Retina (tissue), 1 donor: Measurements from ENCODE around the gene TAOK1.
A peak's percentile ranks its signal among the peaks of the same experiment; 100 is the strongest.
"Not testable (repeated sequence)": the region's sequence is repeated elsewhere in the genome, so short reads cannot be mapped to it uniquely, and the experiment has no call there.

ENCODE experiments used
- DNase-seq: peaks from one replicate; pipeline ENCODE4 v3.0.0-alpha.2; 2016

Gene TAOK1

GRCh38 chr17:29549177-29549923, 159.2 kb downstream of the TAOK1 start:
- DNase-seq, result no peak

- no peak for DNase-seq
Measured at GRCh38 chr17:29555840-29556239, 165.7 kb downstream of the TAOK1 start.

GRCh38 chr17:29557085-29557738, 167.0 kb downstream of the TAOK1 start:
- DNase-seq, result no peak

GRCh38 chr17:29557739-29558116, 167.6 kb downstream of the TAOK1 start:
- DNase-seq, result no peak

GRCh38 chr17:29558139-29558538, 168.0 kb downstream of the TAOK1 start:
- not testable (repeated sequence) for DNase-seq

GRCh38 chr17:29559640-29560039, 169.5 kb downstream of the TAOK1 start:
- no peak for DNase-seq

GRCh38 chr17:29560316-29560715, 170.2 kb downstream of the TAOK1 start:
- no peak for DNase-seq

GRCh38 chr17:29561554-29562517, 171.7 kb downstream of the TAOK1 start:
- no peak for DNase-seq

- no peak for DNase-seq
Measured at GRCh38 chr17:29562615-29563014, 172.5 kb downstream of the TAOK1 start.

GRCh38 chr17:29563816-29564215, 173.7 kb downstream of the TAOK1 start:
- no peak for DNase-seq

- DNase-seq, result peak; percentile 74
Measured at GRCh38 chr17:29565643-29566472, 175.7 kb downstream of the TAOK1 start.

- peak; percentile 78 for DNase-seq
Measured at GRCh38 chr17:29566473-29567303, 176.5 kb downstream of the TAOK1 start, which contains the start of gene ABHD15. Gene ABHD15 (minus strand): TSS chr17:29567037. CDS start chr17:29566966, 71 bp downstream.

GRCh38 chr17:29567304-29567553, 177.1 kb downstream of the TAOK1 start:
- DNase-seq, result peak; percentile 71

GRCh38 chr17:29567554-29568330, 177.6 kb downstream of the TAOK1 start:
- DNase-seq, result peak; percentile 88

- peak; percentile 86 for DNase-seq
Measured at GRCh38 chr17:29568331-29569244, 178.4 kb downstream of the TAOK1 start, which contains the start of gene TP53I13. Gene TP53I13 (plus strand): TSS chr17:29568701. CDS start chr17:29568759, 58 bp downstream.

GRCh38 chr17:29569245-29569950, 179.2 kb downstream of the TAOK1 start:
- no peak for DNase-seq

- no peak for DNase-seq
Measured at GRCh38 chr17:29570521-29570920, 180.4 kb downstream of the TAOK1 start.

- DNase-seq, result no peak
Measured at GRCh38 chr17:29571486-29571882, 181.3 kb downstream of the TAOK1 start.
